Vagina (tissue), 2 donors: ENCODE data around the gene SNAP47.

Experiments
- POLR2A ChIP-seq, 2 donors: fragments of 450-650 bp; IDR thresholded peaks; one replicate each; pipeline ENCODE4 v1.6.1; 2017; ENCODE audit warnings: antibody characterized with exemption in 2 of 2, mild to moderate bottlenecking in 2 of 2, moderate library complexity in 2 of 2
- POLR2AphosphoS5 ChIP-seq, 2 donors: sonication (generic); formaldehyde crosslinking; IDR thresholded peaks; one replicate each; pipeline ENCODE4 v1.9.0; 2017; ENCODE audit warnings: antibody characterized with exemption in 2 of 2, mild to moderate bottlenecking in 2 of 2, low read depth in 1 of 2; ENCODE audit not compliant: insufficient read depth in 1 of 2
- TF ChIP-seq, protein P1 (sequence below), 3 experiments: fragments of 450-650 bp in 2 of 3; fragments of 200-600 bp in 1 of 3; sonication (generic) in 1 of 3; IDR thresholded peaks; one replicate each; pipeline ENCODE4 v1.5.1; 2017 to 2019; ENCODE audit warnings: antibody characterized with exemption in 3 of 3, mild to moderate bottlenecking in 2 of 3, moderate library complexity in 2 of 3

DNA sequence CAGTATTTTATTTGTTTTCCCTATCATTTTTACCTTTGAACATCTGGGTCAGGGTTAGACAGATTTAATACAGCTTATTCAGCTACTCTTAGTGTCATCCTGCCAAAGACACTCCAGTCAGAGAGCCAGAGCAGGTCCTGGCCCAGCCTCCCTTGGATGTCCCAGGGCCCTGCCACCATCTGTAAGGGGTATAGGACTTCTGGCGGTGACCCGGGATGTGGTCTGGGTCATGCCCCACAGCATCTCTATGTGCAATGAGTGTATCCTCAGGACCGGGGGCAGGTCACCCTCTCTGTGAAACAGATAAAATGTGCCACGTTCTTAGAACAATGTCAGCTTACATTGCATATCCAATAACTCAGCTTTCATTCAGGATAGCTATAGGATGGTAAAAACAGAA lies 42.4 kb downstream of the SNAP47 start:
- TF ChIP-seq POLR2AphosphoS5 (IDR thresholded peaks at IDR 0.05; ENCODE audit: insufficient read depth in 1 of 2, low read depth in 1 of 2) (no peak), POLR2A (IDR thresholded peaks at IDR 0.05) (no peak)
- TF ChIP-seq, protein P1, sequence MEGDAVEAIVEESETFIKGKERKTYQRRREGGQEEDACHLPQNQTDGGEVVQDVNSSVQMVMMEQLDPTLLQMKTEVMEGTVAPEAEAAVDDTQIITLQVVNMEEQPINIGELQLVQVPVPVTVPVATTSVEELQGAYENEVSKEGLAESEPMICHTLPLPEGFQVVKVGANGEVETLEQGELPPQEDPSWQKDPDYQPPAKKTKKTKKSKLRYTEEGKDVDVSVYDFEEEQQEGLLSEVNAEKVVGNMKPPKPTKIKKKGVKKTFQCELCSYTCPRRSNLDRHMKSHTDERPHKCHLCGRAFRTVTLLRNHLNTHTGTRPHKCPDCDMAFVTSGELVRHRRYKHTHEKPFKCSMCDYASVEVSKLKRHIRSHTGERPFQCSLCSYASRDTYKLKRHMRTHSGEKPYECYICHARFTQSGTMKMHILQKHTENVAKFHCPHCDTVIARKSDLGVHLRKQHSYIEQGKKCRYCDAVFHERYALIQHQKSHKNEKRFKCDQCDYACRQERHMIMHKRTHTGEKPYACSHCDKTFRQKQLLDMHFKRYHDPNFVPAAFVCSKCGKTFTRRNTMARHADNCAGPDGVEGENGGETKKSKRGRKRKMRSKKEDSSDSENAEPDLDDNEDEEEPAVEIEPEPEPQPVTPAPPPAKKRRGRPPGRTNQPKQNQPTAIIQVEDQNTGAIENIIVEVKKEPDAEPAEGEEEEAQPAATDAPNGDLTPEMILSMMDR (IDR thresholded peaks at IDR 0.05) = no peak
